ENCODE results near the gene MIGA1.

Gene MIGA1

DNA sequence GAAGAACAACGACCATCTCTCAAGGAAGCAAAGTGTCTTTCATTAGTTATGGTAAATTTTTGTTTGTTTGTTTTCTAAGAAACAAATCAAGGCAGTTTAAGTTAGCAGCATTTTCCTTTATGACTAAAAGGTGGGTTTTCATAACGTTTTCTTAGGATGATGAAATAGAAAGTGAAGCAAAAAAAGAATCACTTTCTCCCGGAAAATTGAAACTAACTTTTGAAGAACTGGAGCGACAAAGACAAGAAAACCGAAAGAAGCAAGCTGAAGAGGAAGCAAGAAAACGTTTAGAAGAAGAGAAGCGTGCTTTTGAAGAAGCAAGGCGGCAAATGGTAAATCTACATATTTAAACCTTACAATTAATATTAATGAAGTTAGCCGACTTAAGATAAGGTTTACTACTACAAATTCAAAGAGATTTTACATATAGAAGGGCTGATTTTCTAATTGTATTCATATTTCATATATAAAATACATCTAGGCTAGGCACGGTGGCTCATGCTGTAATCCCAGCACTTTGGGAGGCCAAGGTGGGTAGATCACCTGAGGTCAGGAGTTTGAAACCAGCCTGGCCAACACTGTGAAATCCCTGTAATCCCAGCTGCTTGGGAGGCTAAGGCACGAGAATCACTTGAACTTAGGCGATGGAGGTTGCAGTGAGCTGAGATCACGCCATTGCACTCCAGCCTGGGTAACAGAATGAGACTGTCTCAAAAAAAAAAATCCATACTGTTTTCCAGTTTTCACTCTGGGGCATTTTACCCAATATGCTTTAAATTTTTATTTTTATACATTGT is 147.3 kb downstream of the MIGA1 start:
- no peak for DNase-seq

DNA sequence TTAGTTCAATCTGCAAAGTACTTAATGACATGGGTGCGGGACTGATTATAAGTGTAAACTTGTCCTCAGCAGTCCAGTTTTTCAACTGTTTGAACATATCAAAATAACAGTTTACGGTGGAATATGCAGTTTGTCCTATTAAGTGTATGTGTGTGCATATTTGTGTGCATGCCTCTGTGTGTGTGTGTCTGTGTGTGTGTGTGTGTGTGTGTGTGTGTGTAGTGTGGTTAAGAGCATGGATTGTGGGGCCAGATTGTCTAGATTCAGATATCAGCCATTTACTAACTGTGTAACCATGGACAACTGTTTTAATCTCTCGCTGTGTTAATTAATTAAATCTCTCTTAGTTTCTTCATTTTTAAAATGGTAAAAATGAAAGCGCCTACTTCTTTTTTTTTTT is 148.0 kb downstream of the MIGA1 start:
- no peak for DNase-seq
